ENCODE measurements around the gene CHRNB2. TPM values are rescaled to one million over a fixed set of nuclear protein-coding genes. Genes with fewer than 3 reads are reported as not detected.

The CHRNB2 gene
- total and polyA plus RNA-seq, 2 experiments from 2014 or later, result 0.12 TPM; not detected in 1

- Histone ChIP-seq H3K9me3 (ENCODE audit: low read depth) (no peaks in the 10 kb centered on the region), H3K36me3 (peaks cover 47% of the 10 kb centered on the region), H3K27me3 (no peaks in the 10 kb centered on the region), H3K4me3 (no peak overlapping the region), H3K4me1 (ENCODE audit: low read depth) (peaks cover 5% of the 10 kb centered on the region), H3K27ac (no peak overlapping the region)
- DNase-seq (ENCODE audit: low read depth in 1 of 2, low spot score in 1 of 2), result no peak
- TF ChIP-seq, protein P1, sequence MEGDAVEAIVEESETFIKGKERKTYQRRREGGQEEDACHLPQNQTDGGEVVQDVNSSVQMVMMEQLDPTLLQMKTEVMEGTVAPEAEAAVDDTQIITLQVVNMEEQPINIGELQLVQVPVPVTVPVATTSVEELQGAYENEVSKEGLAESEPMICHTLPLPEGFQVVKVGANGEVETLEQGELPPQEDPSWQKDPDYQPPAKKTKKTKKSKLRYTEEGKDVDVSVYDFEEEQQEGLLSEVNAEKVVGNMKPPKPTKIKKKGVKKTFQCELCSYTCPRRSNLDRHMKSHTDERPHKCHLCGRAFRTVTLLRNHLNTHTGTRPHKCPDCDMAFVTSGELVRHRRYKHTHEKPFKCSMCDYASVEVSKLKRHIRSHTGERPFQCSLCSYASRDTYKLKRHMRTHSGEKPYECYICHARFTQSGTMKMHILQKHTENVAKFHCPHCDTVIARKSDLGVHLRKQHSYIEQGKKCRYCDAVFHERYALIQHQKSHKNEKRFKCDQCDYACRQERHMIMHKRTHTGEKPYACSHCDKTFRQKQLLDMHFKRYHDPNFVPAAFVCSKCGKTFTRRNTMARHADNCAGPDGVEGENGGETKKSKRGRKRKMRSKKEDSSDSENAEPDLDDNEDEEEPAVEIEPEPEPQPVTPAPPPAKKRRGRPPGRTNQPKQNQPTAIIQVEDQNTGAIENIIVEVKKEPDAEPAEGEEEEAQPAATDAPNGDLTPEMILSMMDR (IDR thresholded peaks at IDR 0.05; ENCODE audit: low read depth, low read length), result no peak
Measured at GRCh38 chr1:154549202-154549770, 18.3 kb upstream of the CHRNB2 start.

DNA sequence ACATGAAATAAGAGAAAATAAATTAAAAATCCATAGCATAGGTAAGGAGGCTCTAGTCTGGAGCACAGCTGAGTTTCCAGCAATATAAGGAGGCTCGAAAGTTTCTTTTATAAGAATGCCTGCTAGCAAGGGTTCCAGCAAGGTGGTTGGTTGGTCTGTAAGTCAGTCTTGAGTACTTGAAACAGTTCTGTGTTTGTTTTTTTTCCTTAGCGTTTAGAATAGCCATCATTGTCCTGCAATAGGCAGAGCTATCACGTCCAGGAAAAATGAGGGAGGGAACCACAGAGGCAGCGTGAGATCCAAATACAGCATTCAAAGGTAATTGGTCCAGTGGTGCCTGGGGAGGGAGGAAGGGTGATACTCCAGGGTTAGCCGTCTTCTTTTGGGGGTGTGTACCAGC is 17.5 kb upstream of the CHRNB2 start:
- Histone ChIP-seq H3K27me3 (no peaks in the 10 kb centered on the region), H3K36me3 (peaks cover 55% of the 10 kb centered on the region), H3K4me3 (no peak overlapping the region), H3K4me1 (ENCODE audit: low read depth) (peaks cover 5% of the 10 kb centered on the region), H3K27ac (no peak overlapping the region), H3K9me3 (ENCODE audit: low read depth) (no peaks in the 10 kb centered on the region)
- TF ChIP-seq, protein P1 (IDR thresholded peaks at IDR 0.05; ENCODE audit: low read depth, low read length), result no peak
- no peak for DNase-seq (ENCODE audit: low read depth in 1 of 2, low spot score in 1 of 2)

GRCh38 chr1:154550657-154551056 is 16.9 kb upstream of the CHRNB2 start:
- TF ChIP-seq, protein P1 (IDR thresholded peaks at IDR 0.05; ENCODE audit: low read depth, low read length), result no peak
- no peak overlapping the region for H3K4me3 ChIP-seq
- no peaks in the 10 kb centered on the region for H3K9me3 ChIP-seq (ENCODE audit: low read depth)
- H3K27me3 ChIP-seq, result no peaks in the 10 kb centered on the region
- H3K4me1 ChIP-seq (ENCODE audit: low read depth), result peaks cover 5% of the 10 kb centered on the region
- H3K27ac ChIP-seq, result no peak overlapping the region
- no peak for DNase-seq (ENCODE audit: low read depth in 1 of 2, low spot score in 1 of 2)
- peaks cover 61% of the 10 kb centered on the region for H3K36me3 ChIP-seq

- peaks cover 62% of the 10 kb centered on the region for H3K36me3 ChIP-seq
Measured at GRCh38 chr1:154551474-154551873, 16.1 kb upstream of the CHRNB2 start.

GRCh38 chr1:154552036-154552435 is 15.5 kb upstream of the CHRNB2 start:
- Histone ChIP-seq H3K27ac (no peak overlapping the region), H3K4me1 (ENCODE audit: low read depth) (peaks cover 15% of the 10 kb centered on the region), H3K27me3 (no peaks in the 10 kb centered on the region), H3K36me3 (peaks cover 62% of the 10 kb centered on the region), H3K4me3 (no peak overlapping the region), H3K9me3 (ENCODE audit: low read depth) (no peaks in the 10 kb centered on the region)
- no peak for DNase-seq (ENCODE audit: low read depth in 1 of 2, low spot score in 1 of 2)
- TF ChIP-seq, protein P1 (IDR thresholded peaks at IDR 0.05; ENCODE audit: low read depth, low read length), result no peak

More at GRCh38 chr1:154551474-154551873, 16.1 kb upstream of the CHRNB2 start:
- H3K27ac ChIP-seq, result no peak overlapping the region
- no peak for DNase-seq (ENCODE audit: low read depth in 1 of 2, low spot score in 1 of 2)
- H3K4me1 ChIP-seq (ENCODE audit: low read depth), result peaks cover 9% of the 10 kb centered on the region
- TF ChIP-seq, protein P1 (IDR thresholded peaks at IDR 0.05; ENCODE audit: low read depth, low read length), result no peak
- H3K9me3 ChIP-seq (ENCODE audit: low read depth), result no peaks in the 10 kb centered on the region
- H3K27me3 ChIP-seq, result no peaks in the 10 kb centered on the region
- H3K4me3 ChIP-seq, result no peak overlapping the region
